Activated CD8-positive, alpha-beta T cell treated with anti-CD3 and anti-CD28 coated beads for 36 hours (primary cell): ENCODE results near the gene KRTDAP. TPM values are rescaled to one million over a fixed set of nuclear protein-coding genes. Genes with fewer than 3 reads are reported as not detected.
"Not testable (repeated sequence)": the region's sequence is repeated elsewhere in the genome, so short reads cannot be mapped to it uniquely, and the experiment has no call there.

Experiments
- ATAC-seq: fragments of 200-7000 bp; cut with Tn5 transposase; one replicate; pipeline ENCODE4 v1.10.0; 2021; ENCODE audit warnings: mild to moderate bottlenecking, moderate library complexity
- CTCF ChIA-PET: fragments of 350-600 bp; sonication (Branson Sonifier 250); formaldehyde crosslinking; loops from one replicate; lab custom pipeline; 2021; ENCODE audit warnings: antibody characterized with exemption; lab: Charles Lee
- POLR2A ChIA-PET: fragments of 350-600 bp; sonication (Branson Sonifier 250); formaldehyde crosslinking; loops from one replicate; lab custom pipeline; 2021; ENCODE audit warnings: antibody characterized with exemption; lab: Charles Lee
- DNase-seq: peaks from one replicate; pipeline ENCODE4 v3.0.0-alpha.2; 2020
- H3K27ac Mint-ChIP-seq: one replicate; pipeline ENCODE4 v1.8.0; 2021; ENCODE audit warnings: mild to moderate bottlenecking, mixed read lengths
- H3K27me3 Mint-ChIP-seq: one replicate; pipeline ENCODE4 v1.8.0; 2021; ENCODE audit warnings: mixed read lengths
- H3K36me3 Mint-ChIP-seq: one replicate; pipeline ENCODE4 v1.8.0; 2021; ENCODE audit warnings: low read depth, mixed read lengths
- H3K4me1 Mint-ChIP-seq: one replicate; pipeline ENCODE4 v1.8.0; 2021; ENCODE audit warnings: low read depth, mixed read lengths
- H3K4me3 Mint-ChIP-seq: one replicate; pipeline ENCODE4 v1.8.0; 2021; ENCODE audit warnings: mild to moderate bottlenecking, moderate library complexity, mixed read lengths
- H3K9me3 Mint-ChIP-seq: one replicate; pipeline ENCODE4 v1.8.0; 2021; ENCODE audit warnings: mixed read lengths
- intact Hi-C: fragments of 100-400 bp; cut with micrococcal nuclease; formaldehyde crosslinking; loops from one replicate; pipeline ENCODE4 v1.10.0; 2022
- total RNA-seq, 2 experiments: library from RNA; stranded (reverse); gene quantifications; one replicate each; pipeline ENCODE4 v1.2.3, GENCODE V29; 2021
- TF ChIP-seq, protein P1 (sequence below): fragments of 200-600 bp; IDR thresholded peaks from one replicate; pipeline ENCODE4 v1.8.0; 2022; ENCODE audit warnings: antibody characterized with exemption, mild to moderate bottlenecking

Gene KRTDAP
- total RNA-seq, 2 experiments from 2014 or later, result not detected

DNA sequence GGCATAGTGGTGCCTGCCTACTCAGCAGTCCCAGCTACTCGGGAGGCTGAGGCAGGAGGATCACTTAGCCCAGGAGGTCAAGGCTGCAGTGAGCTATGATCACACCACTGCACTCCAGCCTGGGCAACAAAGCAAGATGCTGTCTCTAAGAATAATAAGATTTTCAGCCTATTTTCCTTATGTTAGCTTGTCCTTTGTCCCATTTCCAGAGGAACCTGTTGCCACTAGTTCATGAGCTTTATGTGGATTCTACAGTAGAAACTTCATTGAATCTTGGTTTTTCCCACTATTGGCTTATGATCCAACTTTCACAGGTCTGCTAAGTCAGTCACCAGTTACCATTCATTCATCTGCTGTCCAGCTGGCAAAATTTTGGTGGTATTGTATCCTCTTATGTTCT, 24.0 kb downstream of the KRTDAP start:
- Mint-ChIP-seq H3K9me3 (no peaks in the 10 kb centered on the region), H3K27me3 (no peaks in the 10 kb centered on the region), H3K4me3 (no peak overlapping the region), H3K4me1 (peaks cover 21% of the 10 kb centered on the region), H3K27ac (no peak overlapping the region), H3K36me3 (no peaks in the 10 kb centered on the region)
- TF ChIP-seq, protein P1, sequence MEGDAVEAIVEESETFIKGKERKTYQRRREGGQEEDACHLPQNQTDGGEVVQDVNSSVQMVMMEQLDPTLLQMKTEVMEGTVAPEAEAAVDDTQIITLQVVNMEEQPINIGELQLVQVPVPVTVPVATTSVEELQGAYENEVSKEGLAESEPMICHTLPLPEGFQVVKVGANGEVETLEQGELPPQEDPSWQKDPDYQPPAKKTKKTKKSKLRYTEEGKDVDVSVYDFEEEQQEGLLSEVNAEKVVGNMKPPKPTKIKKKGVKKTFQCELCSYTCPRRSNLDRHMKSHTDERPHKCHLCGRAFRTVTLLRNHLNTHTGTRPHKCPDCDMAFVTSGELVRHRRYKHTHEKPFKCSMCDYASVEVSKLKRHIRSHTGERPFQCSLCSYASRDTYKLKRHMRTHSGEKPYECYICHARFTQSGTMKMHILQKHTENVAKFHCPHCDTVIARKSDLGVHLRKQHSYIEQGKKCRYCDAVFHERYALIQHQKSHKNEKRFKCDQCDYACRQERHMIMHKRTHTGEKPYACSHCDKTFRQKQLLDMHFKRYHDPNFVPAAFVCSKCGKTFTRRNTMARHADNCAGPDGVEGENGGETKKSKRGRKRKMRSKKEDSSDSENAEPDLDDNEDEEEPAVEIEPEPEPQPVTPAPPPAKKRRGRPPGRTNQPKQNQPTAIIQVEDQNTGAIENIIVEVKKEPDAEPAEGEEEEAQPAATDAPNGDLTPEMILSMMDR, result no peak
- intact Hi-C loops, result no loop called here
- ChIA-PET POLR2A (interaction anchor here (0.7 kb wide), 1 partner anchor 120 kb away, joined by 3 read pairs; no protein-coding TSS in a partner anchor), CTCF (interaction anchor here (0.7 to 1.1 kb wide), 4 partner anchors 29 to 404 kb away, joined by 3 to 4 read pairs (median 4); partner anchors contain the start of gene FFAR3)
- ATAC-seq (no peak), DNase-seq (no peak)

DNA sequence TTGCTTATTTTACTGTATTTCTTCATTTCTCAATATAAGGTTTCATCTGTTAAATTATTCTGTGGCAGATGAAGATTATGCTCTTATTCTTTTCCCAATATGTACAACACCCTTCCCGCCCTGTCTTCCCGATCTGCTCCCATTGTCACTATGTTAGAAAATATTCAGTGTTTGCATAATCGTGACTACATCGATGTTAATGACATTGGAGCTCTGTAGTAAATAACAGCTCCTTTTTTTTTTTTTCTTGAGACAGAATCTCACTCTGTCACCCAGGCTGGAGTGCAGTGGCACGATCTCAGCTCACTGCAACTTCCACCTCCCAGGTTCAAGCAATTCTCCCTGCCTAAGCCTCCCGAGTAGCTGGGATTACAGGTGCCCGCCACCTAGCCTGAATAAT, 27.3 kb downstream of the KRTDAP start:
- H3K9me3 Mint-ChIP-seq, intact Hi-C loops, H3K27me3 Mint-ChIP-seq, H3K4me3 Mint-ChIP-seq, H3K36me3 Mint-ChIP-seq, DNase-seq: not testable (repeated sequence)
- Mint-ChIP-seq H3K27ac (peak overlapping the region; percentile 82), H3K4me1 (peaks cover 24% of the 10 kb centered on the region)
- ChIA-PET POLR2A (interaction anchor here (0.8 kb wide), 1 partner anchor 119 kb away, joined by 3 read pairs; no protein-coding TSS in a partner anchor), CTCF (interaction anchor here (0.7 to 3.5 kb wide), 8 partner anchors 29 to 376 kb away, joined by 3 to 17 read pairs (median 4); no protein-coding TSS in a partner anchor)
- peak; percentile 20 for ATAC-seq

DNA sequence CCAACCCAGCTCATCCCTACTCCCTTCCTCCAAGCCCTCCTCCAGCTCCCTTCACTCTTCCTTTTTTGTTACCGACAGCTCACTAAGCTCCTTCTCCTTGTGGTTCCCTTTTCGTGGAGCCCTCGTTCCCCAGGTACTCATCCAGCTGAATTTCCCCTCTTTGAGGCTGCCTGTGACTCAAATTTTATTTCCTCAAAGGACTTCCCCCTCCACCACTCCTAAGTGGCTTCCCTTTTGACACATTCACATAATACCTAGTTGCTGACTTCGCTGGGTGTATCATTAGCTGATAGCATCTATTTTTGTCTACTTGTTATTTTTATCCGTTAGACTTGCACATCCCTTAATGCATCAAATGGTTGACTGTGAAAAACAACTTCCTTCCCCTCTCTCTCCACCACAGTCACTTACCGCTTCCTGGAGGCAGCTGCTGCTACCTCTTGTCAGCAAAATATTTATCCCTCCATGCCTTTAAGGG, 27.7 kb downstream of the KRTDAP start:
- ChIA-PET CTCF (interaction anchor here (0.7 to 3.5 kb wide), 8 partner anchors 28 to 375 kb away, joined by 3 to 17 read pairs (median 4); no protein-coding TSS in a partner anchor), POLR2A (interaction anchor here (0.6 to 0.8 kb wide), 2 partner anchors 118 to 130 kb away, joined by 3 to 4 read pairs; no protein-coding TSS in a partner anchor)
- no peaks in the 10 kb centered on the region for H3K27me3 Mint-ChIP-seq
- peak overlapping the region; percentile 82 for H3K27ac Mint-ChIP-seq
- H3K4me1 Mint-ChIP-seq, result peaks cover 24% of the 10 kb centered on the region
- TF ChIP-seq, protein P1, result no peak
- intact Hi-C loops, result no loop called here
- H3K4me3 Mint-ChIP-seq, result peak overlapping the region; percentile 13
- DNase-seq (peak; percentile 64), ATAC-seq (peak; percentile 91)
- no peaks in the 10 kb centered on the region for H3K36me3 Mint-ChIP-seq
- no peaks in the 10 kb centered on the region for H3K9me3 Mint-ChIP-seq

DNA sequence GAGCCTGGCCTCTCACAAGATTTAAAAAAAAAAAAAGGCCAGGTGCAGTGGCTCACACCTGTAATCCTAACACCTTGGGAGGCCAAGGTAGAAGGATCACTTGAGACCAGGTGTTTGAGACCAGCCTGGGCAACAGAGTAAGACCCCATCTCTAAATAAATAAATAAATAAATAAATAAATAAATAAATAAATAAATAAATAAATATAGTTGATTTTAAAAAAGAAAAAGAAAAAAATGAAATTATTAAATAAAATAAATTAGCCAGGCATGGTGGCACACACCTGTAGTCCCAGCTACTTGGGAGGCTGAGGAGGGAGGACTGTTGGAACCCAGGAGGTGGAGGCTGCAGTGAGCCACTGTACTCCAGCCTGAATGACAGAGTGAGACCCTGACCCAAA, 28.5 kb downstream of the KRTDAP start:
- peaks cover 27% of the 10 kb centered on the region for H3K4me1 Mint-ChIP-seq
- H3K4me3 Mint-ChIP-seq, intact Hi-C loops, H3K27me3 Mint-ChIP-seq, H3K27ac Mint-ChIP-seq, DNase-seq, ATAC-seq, H3K36me3 Mint-ChIP-seq, H3K9me3 Mint-ChIP-seq: not testable (repeated sequence)
- ChIA-PET POLR2A (interaction anchor here (0.6 kb wide), 1 partner anchor 130 kb away, joined by 4 read pairs; no protein-coding TSS in a partner anchor), CTCF (interaction anchor here (1.0 to 3.5 kb wide), 3 partner anchors 33 to 109 kb away, joined by 6 to 17 read pairs (median 11); no protein-coding TSS in a partner anchor)

DNA sequence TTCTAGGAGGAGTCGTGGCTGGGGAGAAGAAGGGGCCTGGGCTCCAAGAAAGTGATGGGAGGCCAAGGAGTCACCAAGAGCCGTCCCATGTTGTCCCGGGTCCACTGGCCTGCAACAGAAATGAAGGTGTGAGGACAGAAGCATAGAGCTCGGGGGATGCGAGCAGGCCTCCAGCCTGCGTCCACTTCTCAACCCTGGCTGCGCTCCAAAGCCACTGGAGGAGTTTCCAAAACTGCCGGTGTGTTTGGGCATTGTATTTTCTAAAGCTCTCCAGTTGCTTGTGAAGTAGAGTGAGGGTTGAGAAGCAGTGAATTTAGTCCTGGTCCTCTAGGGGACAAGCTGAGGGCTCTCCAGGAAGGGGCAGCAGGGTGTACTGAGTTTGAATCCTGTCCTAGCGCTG, 29.2 kb downstream of the KRTDAP start:
- intact Hi-C loops, result no loop called here
- Mint-ChIP-seq H3K27me3 (no peaks in the 10 kb centered on the region), H3K4me1 (peaks cover 27% of the 10 kb centered on the region), H3K36me3 (no peaks in the 10 kb centered on the region), H3K9me3 (no peaks in the 10 kb centered on the region), H3K27ac (no peak overlapping the region), H3K4me3 (no peak overlapping the region)
- ChIA-PET CTCF (interaction anchor here (0.7 to 3.5 kb wide), 2 partner anchors 34 to 128 kb away, joined by 3 to 11 read pairs; no protein-coding TSS in a partner anchor), POLR2A (no interaction called here)
- no peak for ATAC-seq
- no peak for DNase-seq
- TF ChIP-seq, protein P1, result no peak

DNA sequence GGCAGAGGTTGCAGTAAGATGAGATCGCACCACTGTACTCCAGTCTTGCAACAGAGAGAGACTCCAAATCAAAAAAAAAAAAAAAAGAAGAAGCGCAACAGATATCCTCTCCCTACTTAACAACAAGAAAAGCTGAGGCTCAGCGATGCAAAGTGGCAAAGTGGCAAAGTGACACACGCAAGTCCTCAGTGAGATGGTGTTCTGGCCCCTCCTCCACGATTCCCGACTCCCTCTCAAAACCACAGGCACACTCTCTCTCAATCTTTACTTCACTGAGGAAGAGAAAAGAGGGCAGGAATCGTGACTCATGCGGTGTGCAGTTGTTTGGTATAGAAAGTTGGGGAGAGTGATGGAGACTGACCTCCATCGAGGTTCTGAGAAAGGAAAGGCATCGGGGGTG, 29.7 kb downstream of the KRTDAP start:
- ATAC-seq, result no peak
- Mint-ChIP-seq H3K4me3 (no peak overlapping the region), H3K36me3 (no peaks in the 10 kb centered on the region), H3K27ac (no peak overlapping the region), H3K27me3 (no peaks in the 10 kb centered on the region), H3K9me3 (no peaks in the 10 kb centered on the region), H3K4me1 (peaks cover 31% of the 10 kb centered on the region)
- no peak for DNase-seq
- TF ChIP-seq, protein P1, result no peak
- POLR2A ChIA-PET, result no interaction called here
- intact Hi-C loops, result no loop called here
- CTCF ChIA-PET, result no interaction called here
